Kidney (tissue), 14 donors: ENCODE results near the gene ADRB2. TPM values are rescaled to one million over a fixed set of nuclear protein-coding genes. Genes with fewer than 3 reads are reported as not detected.

ENCODE experiments used
- DNase-seq, 5 donors: peaks; one replicate each; pipeline ENCODE4 v3.0.0-alpha.2; 2013 to 2020
- FAIRE-seq: peaks from 2 replicates; lab custom pipeline; 2012; peaks lifted over from hg19 to GRCh38; lab: Jason Lieb, UNC
- H3K27ac ChIP-seq, 2 donors: one replicate each; pipeline ENCODE4 v1.7.0; 2013; ENCODE audit warnings: low read depth in 2 of 2, low read length in 2 of 2, inconsistent platforms in 1 of 2
- H3K27me3 ChIP-seq: one replicate; pipeline ENCODE4 v1.7.1; 2013; ENCODE audit warnings: low read length, inconsistent platforms; ENCODE audit not compliant: control insufficient read depth, insufficient read depth
- H3K36me3 ChIP-seq, 3 donors: one replicate each; pipeline versions ENCODE4 v1.7.0 to v1.7.1; 2013; ENCODE audit warnings: low read length in 3 of 3, control low read depth in 1 of 3, inconsistent platforms in 1 of 3; ENCODE audit not compliant: insufficient read depth in 3 of 3, control insufficient read depth in 2 of 3
- H3K4me1 ChIP-seq, 3 donors: one replicate each; pipeline versions ENCODE4 v1.7.0 to v1.7.1; 2013; ENCODE audit warnings: low read length in 3 of 3, inconsistent platforms in 1 of 3, low read depth in 1 of 3; ENCODE audit not compliant: control insufficient read depth in 2 of 3, insufficient read depth in 2 of 3
- H3K4me3 ChIP-seq, 3 donors: one replicate each; pipeline versions ENCODE4 v1.7.0 to v1.8.1; 2013; ENCODE audit warnings: low read length in 3 of 3, control low read depth in 1 of 3, inconsistent platforms in 1 of 3
- H3K9ac ChIP-seq, 3 donors: one replicate each; pipeline versions ENCODE4 v1.7.0 to v1.7.1; 2013; ENCODE audit warnings: low read length in 3 of 3, control low read depth in 1 of 3, inconsistent platforms in 1 of 3
- H3K9me3 ChIP-seq, 3 donors: one replicate each; pipeline versions ENCODE4 v1.7.0 to v1.7.1; 2013; ENCODE audit warnings: low read length in 3 of 3, control low read depth in 1 of 3, inconsistent platforms in 1 of 3; ENCODE audit not compliant: control insufficient read depth in 2 of 3, insufficient read depth in 1 of 3
- CTCF ChIP-seq: IDR thresholded peaks from 3 replicates; pipeline ENCODE4 v1.5.1; 2012; ENCODE audit warnings: mild to moderate bottlenecking, moderate library complexity, borderline replicate concordance; ENCODE audit not compliant: insufficient read depth; ENCODE audit errors: extremely low read depth
- intact Hi-C: fragments of 100-400 bp; cut with DNase I; formaldehyde crosslinking; loops from one replicate; pipeline ENCODE4 v1.11.1; 2022
- polyA plus RNA-seq: library from polyadenylated mRNA; stranded (reverse); fragments of 350-450 nt; fragmentation: Illumina TruSeq; extraction: RNeasy Lipid Tissue Mini Kit (QIAGEN cat#74804); gene quantifications from one replicate; pipeline ENCODE4 v1.2.3, GENCODE V29; 2014; ENCODE audit warnings: low read depth, low replicate concordance; ENCODE audit not compliant: insufficient read depth
- total RNA-seq: library from RNA; stranded (reverse); fragmentation: NEBNext Ultra II Directional; extraction: Animal tissue kit (Norgen Biotek cat#: 25700); gene quantifications from one replicate; pipeline ENCODE4 v1.2.1, GENCODE V29; 2021
- donor health status: control.
- donor health status: control.
- donor health status: control.
- donor health status: control.
- donor health status: control.
- donor health status: DM: yes; HTN: yes; CAD: no.
- donor health status: Normal renal cell carcinoma (clear cell type).

The ADRB2 gene
- total and polyA plus RNA-seq, 2 donors from 2014 or later: 0.92 to 5.0 TPM

- intact Hi-C loops: no loop called here
- Histone ChIP-seq H3K9me3 (no peaks in the 10 kb centered on the region), H3K4me1 (no peaks in the 10 kb centered on the region), H3K27me3 (no peaks in the 10 kb centered on the region), H3K27ac (no peak overlapping the region), H3K36me3 (no peaks in the 10 kb centered on the region), H3K9ac (no peak overlapping the region), H3K4me3 (no peak overlapping the region)
- FAIRE-seq (no peak), DNase-seq (peak in 3 of 5 donors; percentile 26 to 39 (median 35))
- TF ChIP-seq CTCF: no peak
Measured at GRCh38 chr5:148805326-148806290, 20.8 kb upstream of the ADRB2 start.

- Histone ChIP-seq H3K9me3 (no peaks in the 10 kb centered on the region), H3K36me3 (no peaks in the 10 kb centered on the region), H3K4me1 (no peaks in the 10 kb centered on the region), H3K4me3 (no peak overlapping the region), H3K9ac (no peak overlapping the region), H3K27me3 (no peaks in the 10 kb centered on the region), H3K27ac (no peak overlapping the region)
- no peak for TF ChIP-seq CTCF
- intact Hi-C loops: no loop called here
- FAIRE-seq (no peak), DNase-seq (no peak)
Measured at GRCh38 chr5:148806520-148806931, 19.9 kb upstream of the ADRB2 start.

- H3K27me3 ChIP-seq: no peaks in the 10 kb centered on the region
- H3K27ac ChIP-seq: no peak overlapping the region
- no peak for DNase-seq
- intact Hi-C loops: no loop called here
- no peak overlapping the region for H3K9ac ChIP-seq
- H3K9me3 ChIP-seq: no peaks in the 10 kb centered on the region
- H3K36me3 ChIP-seq: no peaks in the 10 kb centered on the region
- no peaks in the 10 kb centered on the region for H3K4me1 ChIP-seq
- no peak for TF ChIP-seq CTCF
- no peak overlapping the region for H3K4me3 ChIP-seq
- FAIRE-seq: no peak
Measured at GRCh38 chr5:148807851-148808250, 18.6 kb upstream of the ADRB2 start.
